ENCODE data around the gene ITLN2. TPM values are rescaled to one million over a fixed set of nuclear protein-coding genes. Genes with fewer than 3 reads are reported as not detected.

The ITLN2 gene
- total RNA-seq, 1 experiment from 2014 or later: 2.4 TPM

GRCh38 chr1:160972939-160973338, 18.3 kb upstream of the ITLN2 start:
- DNase-seq: no peak
- TF ChIP-seq CTCF (conservative IDR thresholded peaks at IDR 0.05): no peak
- H4K91ac ChIP-seq (ENCODE audit: insufficient read length, low read depth, low read length): no peak overlapping the region
- H3K79me1 ChIP-seq (ENCODE audit: insufficient read depth, low read depth, low read length, poor library complexity, severe bottlenecking): no peaks in the 10 kb centered on the region
- no peaks in the 10 kb centered on the region for H3K79me2 ChIP-seq (ENCODE audit: insufficient read depth, low read length)
- H2BK15ac ChIP-seq (ENCODE audit: low read depth, low read length): peak overlapping the region; percentile 1; the same call in 1 of the 2 replicates
- H2BK12ac ChIP-seq (ENCODE audit: insufficient read length, low read depth, low read length): peak overlapping the region; percentile 45
- peak overlapping the region in 2 of 3 experiments; percentile 29 to 43; a peak in 2 of 7 replicates for H3K27ac Mint-ChIP-seq
- no peaks in the 10 kb centered on the region; a peak in 1 of 5 replicates for H3K9me3 Mint-ChIP-seq
- no peak overlapping the region for H3K18ac ChIP-seq (ENCODE audit: insufficient read length, low read depth, low read length)
- no peak overlapping the region for H3K4me3 Mint-ChIP-seq
- H2BK120ac ChIP-seq (ENCODE audit: low read depth, low read length, poor library complexity, severe bottlenecking): no peak overlapping the region
- WGBS (ENCODE audit: extremely low coverage, insufficient read length, low lambda C conversion rate): no CpG with 5 or more reads among the region's 3 CpGs
- H4K5ac ChIP-seq (ENCODE audit: insufficient read length, low read depth, low read length): no peak overlapping the region
- H3K56ac ChIP-seq (ENCODE audit: insufficient read length, low read depth, low read length): no peak overlapping the region
- H2AFZ ChIP-seq (ENCODE audit: low read length): no peak overlapping the region
- H3T11ph ChIP-seq (ENCODE audit: low read length): no peak overlapping the region
- no peaks in the 10 kb centered on the region for H3K27me3 Mint-ChIP-seq (ENCODE audit: low read depth)
- H3K4me1 Mint-ChIP-seq: peaks cover 29 to 32% of the 10 kb centered on the region in 2 experiments
- no peaks in the 10 kb centered on the region for H3K23me2 ChIP-seq (ENCODE audit: insufficient read length, low read depth, low read length, poor library complexity, severe bottlenecking)
- no peaks in the 10 kb centered on the region for H3K9me3 ChIP-seq (ENCODE audit: control insufficient read depth, low read depth, low read length)
- H3K9ac ChIP-seq (ENCODE audit: extremely low read depth, insufficient read length, low read length): no peak overlapping the region
- H3K23ac ChIP-seq (ENCODE audit: insufficient read length, low read depth, low read length): no peak overlapping the region
- H4K20me1 ChIP-seq (ENCODE audit: control insufficient read depth, insufficient read depth, insufficient read length): no peaks in the 10 kb centered on the region
- no peak overlapping the region for H2BK5ac ChIP-seq (ENCODE audit: insufficient read length, low read length)
- H3K36me3 Mint-ChIP-seq (ENCODE audit: insufficient read depth in 1 of 3, low read depth in 3 of 3): no peaks in the 10 kb centered on the region
- no peaks in the 10 kb centered on the region for H3K27me3 ChIP-seq (ENCODE audit: insufficient read depth, low read length)
- H3K4me1 ChIP-seq (ENCODE audit: insufficient read depth, low read length): peaks cover 2% of the 10 kb centered on the region
- H2AK5ac ChIP-seq (ENCODE audit: insufficient read length, low read length): no peak overlapping the region
- H3K4ac ChIP-seq (ENCODE audit: low read depth, low read length): no peak overlapping the region
- no peak overlapping the region for H4K8ac ChIP-seq (replicated peaks; ENCODE audit: insufficient read length, low read depth, low read length)
- H3K14ac ChIP-seq (ENCODE audit: insufficient read depth, low read length): no peak overlapping the region
- no peak overlapping the region for H3K4me2 ChIP-seq (ENCODE audit: insufficient read depth, insufficient read length, low read length)
- no peak overlapping the region for H2BK20ac ChIP-seq (ENCODE audit: low read depth, low read length, poor library complexity, severe bottlenecking)
- H3K27ac ChIP-seq (ENCODE audit: insufficient read length, low read depth, low read length): no peak overlapping the region
